Panc1 (cell line): ENCODE measurements around the gene KRT83. TPM values are rescaled to one million over a fixed set of nuclear protein-coding genes. Genes with fewer than 3 reads are reported as not detected.

Experiments used
- ATAC-seq: fragments of 200-7000 bp; cut with Tn5 transposase; 2 replicates; pipeline ENCODE4 v1.9.1; 2020; ENCODE audit warnings: mild to moderate bottlenecking, moderate library complexity
- BruUV-seq: library from RNA; stranded (reverse); fragments of 400-500 nt; replicated peaks from 2 replicates; lab custom pipeline; 2021; lab: Mats Ljungman, UMichigan
- CTCF ChIA-PET: fragments of 300-600 bp; sonication (Branson Sonifier 250); formaldehyde crosslinking; loops from one replicate; lab custom pipeline; 2022; ENCODE audit warnings: antibody characterized with exemption; lab: Charles Lee
- POLR2A ChIA-PET: fragments of 300-600 bp; sonication (Branson Sonifier 250); formaldehyde crosslinking; loops from one replicate; lab custom pipeline; 2022; ENCODE audit warnings: antibody characterized with exemption; lab: Charles Lee
- DNase-seq: peaks from one replicate; pipeline ENCODE4 v3.0.0-alpha.2; 2010; ENCODE audit warnings: low read depth, low spot score
- H3K27ac ChIP-seq: 2 replicates; pipeline ENCODE4 v1.5.1; 2011; ENCODE audit warnings: mild to moderate bottlenecking, low read length, inconsistent platforms
- H3K27me3 ChIP-seq: fragments of 200-500 bp; sonication (Bioruptor generic); 2 replicates; pipeline ENCODE4 v1.6.0; 2014; ENCODE audit warnings: low read length, inconsistent platforms; ENCODE audit not compliant: control insufficient read depth, insufficient read depth
- H3K36me3 ChIP-seq: fragments of 200-500 bp; sonication (Bioruptor generic); 2 replicates; pipeline ENCODE4 v1.5.1; 2014; ENCODE audit warnings: inconsistent platforms, mild to moderate bottlenecking, low read length, moderate library complexity; ENCODE audit not compliant: control insufficient read depth, insufficient read depth
- H3K4me1 ChIP-seq: 2 replicates; pipeline ENCODE4 v1.5.1; 2011; ENCODE audit warnings: inconsistent platforms, mild to moderate bottlenecking, low read length, moderate library complexity; ENCODE audit not compliant: control insufficient read depth, insufficient read depth
- H3K4me3 ChIP-seq, 2 experiments: 2 replicates each; pipeline ENCODE4 v1.5.1; 2011 to 2012; ENCODE audit warnings: low read depth in 2 of 2, low read length in 2 of 2, mild to moderate bottlenecking in 2 of 2, inconsistent platforms in 1 of 2, moderate library complexity in 1 of 2
- H3K9me3 ChIP-seq: fragments of 200-500 bp; sonication (Bioruptor generic); 2 replicates; pipeline ENCODE4 v1.5.1; 2014; ENCODE audit warnings: low read depth, mild to moderate bottlenecking, inconsistent platforms, low read length, moderate library complexity; ENCODE audit not compliant: control insufficient read depth, insufficient read depth
- CTCF ChIP-seq: fragments of 450-650 bp; IDR thresholded peaks from 2 replicates; pipeline ENCODE4 v1.5.1; 2017; ENCODE audit warnings: mild to moderate bottlenecking
- POLR2AphosphoS5 ChIP-seq: IDR thresholded peaks from 2 replicates; pipeline ENCODE4 v1.6.1; 2012; ENCODE audit warnings: mild to moderate bottlenecking, low read depth, low read length, moderate library complexity
- REST ChIP-seq, 2 experiments: IDR thresholded peaks; 2 replicates each; pipeline ENCODE4 v1.6.1; 2011 to 2012; ENCODE audit warnings: low read depth in 2 of 2, control low read depth in 1 of 2, low read length in 1 of 2, mild to moderate bottlenecking in 1 of 2, moderate library complexity in 1 of 2; ENCODE audit not compliant: insufficient read depth in 1 of 2
- SIN3A ChIP-seq: IDR thresholded peaks from 2 replicates; pipeline ENCODE4 v1.6.1; 2012; ENCODE audit warnings: low read depth, mild to moderate bottlenecking, low read length, moderate library complexity, borderline replicate concordance; ENCODE audit not compliant: insufficient read depth
- TCF7L2 ChIP-seq: IDR thresholded peaks from 2 replicates; pipeline ENCODE4 v1.6.1; 2011; ENCODE audit warnings: mild to moderate bottlenecking, low read depth, low read length, inconsistent platforms
- in situ Hi-C: cut with HindIII; loops from 2 replicates; pipeline ENCODE4 v1.10.0; 2016; ENCODE audit warnings: low sequenced_read_pairs, low pct_unique_long_range_greater_than_20kb
- intact Hi-C: fragments of 100-400 bp; cut with micrococcal nuclease; formaldehyde crosslinking; loops from one replicate; pipeline ENCODE4 v1.10.0; 2022; ENCODE audit not compliant: unreplicated experiment
- total RNA-seq: library from RNA; stranded (reverse); gene quantifications from one replicate; pipeline ENCODE4 v1.2.1, GENCODE V29; 2021; ENCODE audit not compliant: unreplicated experiment

Gene KRT83
- total RNA-seq, 1 experiment from 2014 or later, result 0.28 TPM

DNA sequence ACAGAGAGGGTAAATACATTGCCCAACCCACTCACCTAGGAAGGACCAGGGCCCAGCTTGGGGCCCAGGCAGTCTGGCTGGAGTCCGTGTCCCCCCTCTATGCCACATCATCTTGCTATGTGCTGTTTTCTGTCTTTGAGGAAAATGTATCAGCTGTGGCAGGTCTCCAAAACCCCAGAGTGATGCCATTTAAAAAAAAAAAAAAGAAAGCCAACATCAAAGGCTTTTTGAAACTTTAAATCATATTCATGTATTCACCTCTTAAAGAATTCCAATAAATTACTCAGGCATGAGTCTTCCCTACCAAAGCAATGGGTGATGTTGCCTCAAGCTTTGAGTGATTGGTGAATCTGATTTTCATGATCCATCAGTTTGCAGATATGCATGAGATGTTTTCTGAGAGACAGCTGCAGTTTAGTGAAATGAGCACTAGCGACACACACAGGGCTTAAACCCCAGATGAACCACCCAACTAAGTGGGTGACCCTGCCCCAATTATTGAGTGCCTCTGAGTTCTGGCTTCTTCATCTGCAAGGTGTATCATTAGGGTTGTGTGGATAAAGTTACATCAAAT lies 35.9 kb downstream of the KRT83 start:
- ATAC-seq, result no peak

GRCh38 chr12:52284562-52285171 lies 36.5 kb downstream of the KRT83 start:
- Histone ChIP-seq H3K27ac (peak overlapping the region; percentile 10; the same call in 1 of the 2 replicates), H3K4me1 (peaks cover 37% of the 10 kb centered on the region), H3K27me3 (no peaks in the 10 kb centered on the region), H3K4me3 (no peak overlapping the region), H3K36me3 (no peaks in the 10 kb centered on the region), H3K9me3 (no peaks in the 10 kb centered on the region)
- no peak for ATAC-seq
- POLR2A ChIA-PET, result no interaction called here
- BruUV-seq, result no TSS peak
- CTCF ChIA-PET, result interaction anchor here (0.6 kb wide), 1 partner anchor 24 kb away, joined by 3 read pairs; no protein-coding TSS in a partner anchor
- no peak for DNase-seq
- intact Hi-C loops (no loop called here), in situ Hi-C loops (loop anchor here (5.0 kb wide), 1 partner anchor 43 kb away; no protein-coding TSS in a partner anchor)
- TF ChIP-seq TCF7L2, result no peak
- no peak for TF ChIP-seq POLR2AphosphoS5
- no peak for TF ChIP-seq REST (IDR thresholded peaks at IDR 0.05; ENCODE audit: insufficient read depth in 1 of 2, low read depth in 2 of 2, low read length in 1 of 2)
- no peak for TF ChIP-seq CTCF
- no peak for TF ChIP-seq SIN3A

More for the DNA sequence above, 35.9 kb downstream of the KRT83 start:
- Histone ChIP-seq H3K4me1 (peaks cover 31% of the 10 kb centered on the region), H3K27me3 (no peaks in the 10 kb centered on the region), H3K36me3 (no peaks in the 10 kb centered on the region), H3K4me3 (no peak overlapping the region), H3K27ac (peak overlapping the region; percentile 74), H3K9me3 (no peaks in the 10 kb centered on the region)
- intact Hi-C loops (no loop called here), in situ Hi-C loops (no loop called here)
- DNase-seq, result no peak
- TF ChIP-seq CTCF, result no peak
- peak; percentile 92 for TF ChIP-seq TCF7L2
- no peak for TF ChIP-seq REST (IDR thresholded peaks at IDR 0.05; ENCODE audit: insufficient read depth in 1 of 2, low read depth in 2 of 2, low read length in 1 of 2)
- TF ChIP-seq POLR2AphosphoS5, result no peak
- ChIA-PET POLR2A (no interaction called here), CTCF (no interaction called here)
- BruUV-seq, result no TSS peak
